Epithelial cell of esophagus (primary cell): ENCODE results near the gene CCNB3.

Source experiments
- DNase-seq: peaks from one replicate; pipeline ENCODE4 v3.0.0; 2010; ENCODE audit warnings: low read depth
- H3K4me3 ChIP-seq: 2 replicates; pipeline ENCODE4 v1.5.1; 2011; ENCODE audit warnings: mild to moderate bottlenecking, low read length, control low read depth
- TF ChIP-seq, protein P1 (sequence below): IDR thresholded peaks from 2 replicates; pipeline ENCODE4 v1.5.1; 2011; ENCODE audit warnings: low read depth, mild to moderate bottlenecking, low read length, control low read depth, inconsistent platforms; ENCODE audit not compliant: insufficient read depth; ENCODE audit errors: missing control alignments

The CCNB3 gene

DNA sequence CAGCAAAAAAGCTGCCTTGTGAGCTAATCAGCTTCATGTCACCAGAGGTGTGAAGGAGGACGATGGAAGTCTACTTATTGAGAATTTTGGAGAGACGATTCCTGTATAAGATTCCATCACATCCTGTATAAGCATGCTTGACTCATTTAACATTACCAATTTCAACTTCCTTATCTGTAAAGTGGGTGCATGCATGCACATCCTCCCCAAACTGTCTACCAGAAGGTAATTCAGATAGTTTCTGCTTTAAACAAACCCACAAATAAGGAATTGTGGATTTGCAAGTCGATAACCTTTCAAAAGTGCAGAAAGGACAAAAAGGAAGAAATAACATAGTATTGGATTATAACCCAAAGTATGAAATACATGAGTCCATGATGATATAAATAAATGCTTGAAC, 34.8 kb upstream of the CCNB3 start:
- TF ChIP-seq, protein P1, sequence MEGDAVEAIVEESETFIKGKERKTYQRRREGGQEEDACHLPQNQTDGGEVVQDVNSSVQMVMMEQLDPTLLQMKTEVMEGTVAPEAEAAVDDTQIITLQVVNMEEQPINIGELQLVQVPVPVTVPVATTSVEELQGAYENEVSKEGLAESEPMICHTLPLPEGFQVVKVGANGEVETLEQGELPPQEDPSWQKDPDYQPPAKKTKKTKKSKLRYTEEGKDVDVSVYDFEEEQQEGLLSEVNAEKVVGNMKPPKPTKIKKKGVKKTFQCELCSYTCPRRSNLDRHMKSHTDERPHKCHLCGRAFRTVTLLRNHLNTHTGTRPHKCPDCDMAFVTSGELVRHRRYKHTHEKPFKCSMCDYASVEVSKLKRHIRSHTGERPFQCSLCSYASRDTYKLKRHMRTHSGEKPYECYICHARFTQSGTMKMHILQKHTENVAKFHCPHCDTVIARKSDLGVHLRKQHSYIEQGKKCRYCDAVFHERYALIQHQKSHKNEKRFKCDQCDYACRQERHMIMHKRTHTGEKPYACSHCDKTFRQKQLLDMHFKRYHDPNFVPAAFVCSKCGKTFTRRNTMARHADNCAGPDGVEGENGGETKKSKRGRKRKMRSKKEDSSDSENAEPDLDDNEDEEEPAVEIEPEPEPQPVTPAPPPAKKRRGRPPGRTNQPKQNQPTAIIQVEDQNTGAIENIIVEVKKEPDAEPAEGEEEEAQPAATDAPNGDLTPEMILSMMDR = no peak
- H3K4me3 ChIP-seq = no peak overlapping the region
- DNase-seq = no peak

DNA sequence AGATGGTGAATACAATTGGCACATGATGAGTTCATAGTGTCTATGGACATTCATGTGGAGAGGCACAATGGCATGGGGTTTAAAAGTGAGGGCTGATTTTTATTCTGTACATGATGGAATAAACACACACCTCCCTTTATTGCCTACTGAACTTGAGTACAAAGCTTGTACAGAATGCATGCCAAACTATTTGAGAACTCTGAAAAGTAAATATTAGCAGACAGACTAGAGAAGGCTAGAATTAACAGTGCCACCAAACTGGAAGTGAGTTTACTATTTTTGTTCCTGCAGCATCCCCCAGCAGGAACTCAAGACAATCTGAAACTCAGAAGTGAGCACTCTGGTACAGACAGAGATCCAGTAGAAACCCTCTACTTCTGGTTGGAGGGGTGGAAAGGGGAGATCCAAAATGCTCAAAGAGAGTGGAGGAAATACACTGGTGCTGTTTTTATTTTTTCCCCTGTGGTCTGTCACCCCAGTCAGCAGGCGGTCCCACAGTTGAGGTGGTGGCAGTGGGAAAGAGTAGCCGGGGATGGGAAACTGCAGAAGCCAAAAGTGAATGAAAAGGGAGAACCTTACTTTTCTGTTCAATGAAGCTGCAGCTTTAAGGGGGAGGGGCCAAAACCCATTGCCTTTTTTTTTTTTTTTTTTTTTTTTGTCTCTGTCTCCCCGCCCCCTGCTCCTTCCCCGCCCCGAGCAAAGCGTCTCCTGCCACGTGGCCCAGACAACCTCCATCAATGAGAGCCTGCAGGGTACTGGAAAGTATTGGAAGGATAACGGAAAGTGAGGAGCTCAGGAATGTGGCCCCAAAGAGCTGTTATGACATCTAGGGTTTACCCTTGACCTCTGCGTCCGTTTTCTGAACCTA, 24.3 kb upstream of the CCNB3 start:
- DNase-seq = no peak
- TF ChIP-seq, protein P1 = no peak
- no peak overlapping the region for H3K4me3 ChIP-seq

DNA sequence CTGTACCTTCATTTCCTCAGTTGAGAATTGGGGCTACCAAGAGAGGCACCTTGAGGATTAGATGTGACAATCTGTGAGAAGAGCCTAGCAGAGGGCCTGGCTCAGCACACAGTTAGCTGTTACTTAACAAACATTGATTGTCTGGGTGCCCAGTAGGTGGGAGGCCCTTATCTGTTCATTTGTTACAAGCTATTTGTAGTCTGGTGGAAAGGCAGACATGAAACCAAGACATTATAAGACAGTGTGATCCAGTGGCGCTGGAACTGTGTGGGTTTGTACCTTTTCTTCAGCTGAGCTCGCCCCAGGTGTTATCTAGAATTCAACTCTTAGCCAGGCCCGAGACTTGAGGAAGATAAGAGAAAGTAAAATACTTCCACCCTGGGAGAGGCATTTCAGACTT, 20.7 kb upstream of the CCNB3 start:
- DNase-seq = no peak
- no peak overlapping the region for H3K4me3 ChIP-seq
- TF ChIP-seq, protein P1 = no peak

DNA sequence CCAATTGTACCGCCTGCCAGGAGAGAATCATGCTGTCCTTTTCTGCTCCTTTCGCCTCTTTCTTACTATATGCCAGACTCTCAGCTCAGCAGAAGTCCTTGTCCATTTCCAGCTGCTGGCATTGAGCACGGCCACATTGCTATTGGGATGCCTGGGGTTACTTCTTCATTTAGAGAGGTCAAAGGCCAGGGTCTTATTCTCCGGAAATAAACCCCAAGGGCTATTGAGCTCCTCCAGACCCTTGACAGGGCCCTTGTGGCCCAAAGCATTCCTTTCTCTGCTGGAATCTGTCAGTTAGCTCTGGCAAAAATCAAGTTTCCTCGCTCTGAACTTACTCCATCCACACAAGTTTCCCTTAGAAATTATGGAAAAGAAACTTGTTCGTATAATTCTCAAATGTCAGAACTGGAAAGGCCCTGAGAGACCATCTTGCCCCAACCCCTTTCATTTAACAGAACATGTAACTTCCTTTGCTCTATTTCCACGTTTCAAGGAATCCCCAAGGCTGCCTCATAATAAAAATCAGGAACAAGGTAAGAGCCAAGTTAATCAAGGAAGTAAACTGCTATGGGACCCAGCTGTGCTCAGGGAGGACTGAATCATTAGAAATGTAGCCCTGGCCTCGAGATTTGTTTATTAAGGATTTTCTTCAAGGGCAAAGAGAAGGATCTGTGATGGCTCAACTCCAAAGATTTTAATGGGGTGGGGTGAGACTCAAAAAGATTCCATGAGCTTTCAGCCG, 15.5 kb upstream of the CCNB3 start:
- DNase-seq = no peak
- TF ChIP-seq, protein P1 = no peak
- no peak overlapping the region for H3K4me3 ChIP-seq

DNA sequence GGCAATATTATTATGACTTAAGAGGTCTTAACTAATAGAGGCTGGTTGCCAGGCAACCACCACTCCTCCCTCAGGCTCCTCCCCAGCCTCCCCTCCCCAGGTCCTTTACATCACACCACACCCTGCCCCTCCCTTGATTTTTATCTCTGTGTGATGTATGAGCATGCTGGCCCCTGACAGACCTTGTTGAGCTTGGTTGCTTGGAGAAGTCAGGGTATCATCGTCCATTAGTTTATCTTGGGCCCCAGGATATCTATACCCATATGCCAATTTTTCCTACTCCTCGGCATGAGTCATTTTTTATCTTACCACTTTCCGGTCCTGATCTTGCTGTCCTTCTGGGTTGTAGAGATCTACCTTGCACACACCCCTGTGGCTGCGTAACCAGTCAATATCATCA, 6.2 kb upstream of the CCNB3 start:
- no peak for DNase-seq
- H3K4me3 ChIP-seq = no peak overlapping the region
- TF ChIP-seq, protein P1 = no peak

DNA sequence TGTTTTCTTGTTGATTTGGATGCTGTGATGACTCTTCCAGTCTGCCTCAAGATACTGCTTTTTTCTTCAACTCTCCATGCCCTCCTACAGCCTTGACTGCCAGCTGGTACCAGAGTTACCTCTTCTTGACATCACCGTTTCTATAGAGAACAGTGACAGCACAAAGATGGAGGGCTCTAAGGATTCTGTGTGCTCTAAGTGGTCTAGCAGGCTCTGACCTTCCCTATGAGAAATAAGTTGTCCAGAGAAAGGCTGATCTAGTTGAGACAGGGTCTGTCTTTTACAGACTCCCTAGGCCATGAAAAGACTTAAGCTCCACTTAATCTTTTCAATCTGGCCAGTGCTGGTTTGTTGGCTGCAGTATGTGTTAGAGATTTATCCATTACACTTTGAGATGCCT, 3.7 kb upstream of the CCNB3 start, which contains the start of gene AKAP4:
AKAP4 (minus strand) TSS at position 101 of the 400 bp plus-strand sequence. CDS start 118 bp downstream, outside the sequence.
- no peak for DNase-seq
- TF ChIP-seq, protein P1 = no peak
- H3K4me3 ChIP-seq = no peak within 1 kb of the TSS

DNA sequence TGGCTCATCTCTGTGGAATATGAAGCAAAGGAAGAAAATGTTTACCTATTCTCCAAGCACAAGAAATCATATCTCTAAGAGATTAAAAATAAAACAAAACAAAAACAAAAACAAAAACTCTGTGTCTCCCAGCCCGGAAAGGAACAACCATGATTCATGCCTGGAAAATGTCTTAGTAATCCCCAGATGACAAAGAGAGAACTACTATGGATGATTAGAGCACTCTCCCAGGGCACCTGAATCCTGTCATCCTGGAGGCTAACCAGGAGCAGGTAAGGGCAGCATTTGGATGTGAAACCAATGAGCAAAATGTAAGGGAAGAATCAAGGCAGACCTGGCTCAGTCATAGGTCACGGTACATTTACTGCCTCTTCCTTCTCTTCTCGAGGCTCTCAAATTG, 2.0 kb upstream of the CCNB3 start:
- TF ChIP-seq, protein P1 = no peak
- DNase-seq = peak; percentile 65
- H3K4me3 ChIP-seq = no peak overlapping the region
